ENCODE data around the gene HBQ1. TPM values are rescaled to one million over a fixed set of nuclear protein-coding genes. Genes with fewer than 3 reads are reported as not detected.

The HBQ1 gene
- total RNA-seq, 1 experiment from 2014 or later = not detected

DNA sequence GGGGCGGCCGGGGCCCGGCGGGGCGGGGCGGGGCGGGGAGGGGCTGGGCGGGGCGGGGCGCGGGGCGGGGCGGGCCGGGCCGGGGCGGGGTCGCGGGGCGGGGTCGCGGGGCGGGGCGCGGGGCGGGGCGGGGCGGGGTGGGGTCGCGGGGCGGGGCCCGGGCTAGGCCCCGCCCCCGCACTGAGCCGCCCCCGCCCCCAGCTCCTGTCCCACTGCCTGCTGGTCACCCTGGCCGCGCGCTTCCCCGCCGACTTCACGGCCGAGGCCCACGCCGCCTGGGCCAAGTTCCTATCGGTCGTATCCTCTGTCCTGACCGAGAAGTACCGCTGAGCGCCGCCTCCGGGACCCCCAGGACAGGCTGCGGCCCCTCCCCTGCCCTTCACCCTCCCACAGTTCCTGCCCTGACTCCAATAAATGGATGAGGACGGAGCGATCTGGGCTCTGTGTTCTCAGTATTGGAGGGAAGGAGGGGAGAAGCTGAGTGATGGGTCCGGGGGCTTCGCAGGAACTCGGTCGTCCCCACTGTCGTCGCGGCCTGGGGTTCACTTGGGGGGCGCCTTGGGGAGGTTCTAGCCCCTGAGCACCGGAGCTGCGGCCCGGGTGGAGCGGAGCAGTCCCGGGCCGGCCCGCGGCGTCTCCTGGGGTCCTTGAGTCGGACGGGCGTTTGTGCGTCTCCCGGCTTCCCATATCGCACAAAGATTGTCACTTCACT, 15.3 kb upstream of the HBQ1 start:
- TF ChIP-seq, protein P1, sequence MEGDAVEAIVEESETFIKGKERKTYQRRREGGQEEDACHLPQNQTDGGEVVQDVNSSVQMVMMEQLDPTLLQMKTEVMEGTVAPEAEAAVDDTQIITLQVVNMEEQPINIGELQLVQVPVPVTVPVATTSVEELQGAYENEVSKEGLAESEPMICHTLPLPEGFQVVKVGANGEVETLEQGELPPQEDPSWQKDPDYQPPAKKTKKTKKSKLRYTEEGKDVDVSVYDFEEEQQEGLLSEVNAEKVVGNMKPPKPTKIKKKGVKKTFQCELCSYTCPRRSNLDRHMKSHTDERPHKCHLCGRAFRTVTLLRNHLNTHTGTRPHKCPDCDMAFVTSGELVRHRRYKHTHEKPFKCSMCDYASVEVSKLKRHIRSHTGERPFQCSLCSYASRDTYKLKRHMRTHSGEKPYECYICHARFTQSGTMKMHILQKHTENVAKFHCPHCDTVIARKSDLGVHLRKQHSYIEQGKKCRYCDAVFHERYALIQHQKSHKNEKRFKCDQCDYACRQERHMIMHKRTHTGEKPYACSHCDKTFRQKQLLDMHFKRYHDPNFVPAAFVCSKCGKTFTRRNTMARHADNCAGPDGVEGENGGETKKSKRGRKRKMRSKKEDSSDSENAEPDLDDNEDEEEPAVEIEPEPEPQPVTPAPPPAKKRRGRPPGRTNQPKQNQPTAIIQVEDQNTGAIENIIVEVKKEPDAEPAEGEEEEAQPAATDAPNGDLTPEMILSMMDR (IDR thresholded peaks at IDR 0.05; ENCODE audit: unreplicated experiment) = no peak
- no peaks in the 10 kb centered on the region for H3K9me3 Mint-ChIP-seq (ENCODE audit: low read depth, unreplicated experiment)
- no peak overlapping the region for H3K4me3 Mint-ChIP-seq (ENCODE audit: low read depth, unreplicated experiment)
- H3K36me3 Mint-ChIP-seq (ENCODE audit: insufficient read depth, unreplicated experiment) = peaks cover 11% of the 10 kb centered on the region
- peaks cover 70% of the 10 kb centered on the region for H3K27me3 Mint-ChIP-seq (ENCODE audit: unreplicated experiment)
- H3K27ac Mint-ChIP-seq (ENCODE audit: unreplicated experiment) = no peak overlapping the region
- DNase-seq = no peak
- intact Hi-C loops (cut with micrococcal nuclease; ENCODE audit: unreplicated experiment) = no loop called here
- peaks cover 13% of the 10 kb centered on the region for H3K4me1 Mint-ChIP-seq (ENCODE audit: low read depth, unreplicated experiment)
- CTCF ChIA-PET = no interaction called here
- no TSS peak for BruUV-seq (replicated peaks)

DNA sequence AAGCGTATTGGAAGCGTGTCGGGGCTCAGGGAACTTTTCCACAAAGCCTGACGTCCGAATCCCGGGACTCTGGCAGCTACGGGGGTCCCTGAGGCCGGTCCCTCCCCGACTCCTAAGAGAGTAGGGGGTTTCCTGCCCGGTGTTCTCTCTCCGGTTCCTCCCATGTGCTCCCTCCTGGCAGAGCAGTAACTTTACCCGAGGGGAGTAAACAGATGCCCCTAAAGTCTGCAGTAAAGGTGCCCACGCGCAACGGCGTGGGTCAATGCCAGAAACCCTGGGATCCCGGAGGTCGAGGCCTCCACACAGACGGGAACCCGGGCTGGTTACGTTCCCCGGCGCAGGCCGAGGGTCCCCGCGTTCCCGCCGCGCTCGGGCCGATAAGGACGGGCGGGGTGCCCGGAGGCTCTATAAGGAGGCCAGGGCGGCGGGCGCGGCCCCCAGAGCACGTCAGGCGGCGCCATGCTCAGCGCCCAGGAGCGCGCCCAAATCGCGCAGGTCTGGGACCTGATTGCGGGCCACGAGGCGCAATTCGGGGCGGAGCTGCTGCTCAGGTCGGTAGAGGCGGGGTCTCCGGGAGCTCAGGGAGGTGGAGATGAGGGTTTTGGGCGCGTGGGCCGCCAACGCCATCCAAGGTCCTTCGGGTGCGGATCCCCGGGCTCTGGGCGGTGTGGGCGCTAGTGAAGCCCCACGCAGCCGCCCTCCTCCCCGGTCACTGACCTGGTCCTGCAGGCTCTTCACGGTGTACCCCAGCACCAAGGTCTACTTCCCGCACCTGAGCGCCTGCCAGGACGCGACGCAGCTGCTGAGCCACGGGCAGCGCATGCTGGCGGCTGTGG, 14.5 kb upstream of the HBQ1 start, which contains the start of gene HBM:
Gene HBM, plus strand, starts transcription at position 440 of the 836 bp plus-strand sequence. Its CDS starts 20 bp downstream, at position 460.
- TF ChIP-seq, protein P1 (IDR thresholded peaks at IDR 0.05; ENCODE audit: unreplicated experiment) = no peak
- DNase-seq = no peak
- CTCF ChIA-PET = no interaction called here
- H3K9me3 Mint-ChIP-seq (ENCODE audit: low read depth, unreplicated experiment) = no peaks in the 10 kb centered on the region
- peaks cover 73% of the 10 kb centered on the region for H3K27me3 Mint-ChIP-seq (ENCODE audit: unreplicated experiment)
- H3K4me1 Mint-ChIP-seq (ENCODE audit: low read depth, unreplicated experiment) = peaks cover 20% of the 10 kb centered on the region
- no peak within 1 kb of the TSS for H3K27ac Mint-ChIP-seq (ENCODE audit: unreplicated experiment)
- BruUV-seq (replicated peaks) = no TSS peak
- H3K36me3 Mint-ChIP-seq (ENCODE audit: insufficient read depth, unreplicated experiment) = peaks cover 11% of the 10 kb centered on the region
- intact Hi-C loops (cut with micrococcal nuclease; ENCODE audit: unreplicated experiment) = no loop called here
- H3K4me3 Mint-ChIP-seq (ENCODE audit: low read depth, unreplicated experiment) = no peak within 1 kb of the TSS

DNA sequence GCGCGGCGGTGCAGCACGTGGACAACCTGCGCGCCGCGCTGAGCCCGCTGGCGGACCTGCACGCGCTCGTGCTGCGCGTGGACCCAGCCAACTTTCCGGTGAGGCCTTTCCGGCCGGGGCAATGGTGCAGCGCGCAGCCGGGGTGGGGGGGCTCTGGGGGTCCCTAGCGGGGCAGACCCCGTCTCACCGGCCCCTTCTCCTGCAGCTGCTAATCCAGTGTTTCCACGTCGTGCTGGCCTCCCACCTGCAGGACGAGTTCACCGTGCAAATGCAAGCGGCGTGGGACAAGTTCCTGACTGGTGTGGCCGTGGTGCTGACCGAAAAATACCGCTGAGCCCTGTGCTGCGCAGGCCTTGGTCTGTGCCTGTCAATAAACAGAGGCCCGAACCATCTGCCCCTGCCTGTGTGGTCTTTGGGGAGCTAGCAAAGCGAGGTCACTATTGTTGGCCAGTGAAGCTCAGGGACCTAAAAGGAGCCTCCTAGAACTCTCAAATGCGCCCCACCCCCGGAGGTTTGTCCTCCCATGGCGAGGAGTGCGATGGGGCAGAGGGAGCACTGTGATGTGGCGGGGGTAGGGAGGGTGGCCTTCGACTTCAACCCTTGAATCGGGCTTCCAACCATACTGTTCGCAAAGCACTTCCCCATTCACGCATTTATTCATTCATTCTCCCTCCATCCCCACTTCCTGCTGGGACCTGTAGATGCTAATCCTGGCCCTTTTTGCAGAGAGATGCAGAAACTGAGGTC, 13.7 kb upstream of the HBQ1 start:
- no peak for DNase-seq
- H3K27ac Mint-ChIP-seq (ENCODE audit: unreplicated experiment) = no peak overlapping the region
- CTCF ChIA-PET = no interaction called here
- H3K27me3 Mint-ChIP-seq (ENCODE audit: unreplicated experiment) = peaks cover 73% of the 10 kb centered on the region
- intact Hi-C loops (cut with micrococcal nuclease; ENCODE audit: unreplicated experiment) = no loop called here
- H3K9me3 Mint-ChIP-seq (ENCODE audit: low read depth, unreplicated experiment) = no peaks in the 10 kb centered on the region
- BruUV-seq (replicated peaks) = no TSS peak
- peaks cover 11% of the 10 kb centered on the region for H3K36me3 Mint-ChIP-seq (ENCODE audit: insufficient read depth, unreplicated experiment)
- H3K4me1 Mint-ChIP-seq (ENCODE audit: low read depth, unreplicated experiment) = peaks cover 20% of the 10 kb centered on the region
- H3K4me3 Mint-ChIP-seq (ENCODE audit: low read depth, unreplicated experiment) = no peak overlapping the region
- TF ChIP-seq, protein P1 (IDR thresholded peaks at IDR 0.05; ENCODE audit: unreplicated experiment) = no peak

DNA sequence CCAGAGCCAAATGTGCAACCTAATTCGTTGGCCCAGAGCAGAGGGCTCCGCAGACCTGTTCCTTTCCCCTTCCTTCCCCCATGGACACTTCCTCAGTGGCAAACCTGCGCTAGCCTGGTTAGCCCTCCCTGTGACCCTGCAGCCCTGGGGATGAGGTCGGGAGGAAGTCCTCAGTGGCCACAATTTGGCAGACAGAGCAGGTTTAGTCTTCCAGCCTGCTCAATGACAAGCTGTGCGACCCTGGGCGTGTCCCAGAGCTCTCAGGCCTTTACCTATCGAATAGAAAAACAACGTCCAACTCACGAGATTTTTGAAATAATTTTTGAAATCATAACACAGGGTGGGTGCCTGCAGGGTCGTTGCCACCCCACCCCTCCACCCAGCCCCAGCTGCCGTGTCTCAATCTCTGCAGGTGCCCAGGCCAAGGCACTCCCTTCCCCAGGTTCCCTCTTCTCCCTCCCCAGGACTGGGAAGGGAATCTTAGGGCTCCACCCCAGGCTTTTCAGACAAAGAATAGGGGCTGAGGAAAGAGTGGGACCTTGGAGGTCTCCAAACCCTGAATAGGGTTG, 13.1 kb upstream of the HBQ1 start:
- TF ChIP-seq, protein P1 (IDR thresholded peaks at IDR 0.05; ENCODE audit: unreplicated experiment) = no peak
- Mint-ChIP-seq H3K9me3 (ENCODE audit: low read depth, unreplicated experiment) (no peaks in the 10 kb centered on the region), H3K4me1 (ENCODE audit: low read depth, unreplicated experiment) (peaks cover 20% of the 10 kb centered on the region), H3K27me3 (ENCODE audit: unreplicated experiment) (peaks cover 73% of the 10 kb centered on the region), H3K27ac (ENCODE audit: unreplicated experiment) (no peak overlapping the region), H3K4me3 (ENCODE audit: low read depth, unreplicated experiment) (no peak overlapping the region), H3K36me3 (ENCODE audit: insufficient read depth, unreplicated experiment) (peaks cover 11% of the 10 kb centered on the region)
- no TSS peak for BruUV-seq (replicated peaks)
- intact Hi-C loops (cut with micrococcal nuclease; ENCODE audit: unreplicated experiment) = no loop called here
- DNase-seq = no peak
- CTCF ChIA-PET = no interaction called here
